Renal pelvis (tissue), 4 donors: ENCODE measurements around the gene EMSY. TPM values are rescaled to one million over a fixed set of nuclear protein-coding genes. Genes with fewer than 3 reads are reported as not detected.
"Not testable (repeated sequence)": the region's sequence is repeated elsewhere in the genome, so short reads cannot be mapped to it uniquely, and the experiment has no call there.

Source experiments
- DNase-seq: peaks from one replicate; pipeline ENCODE4 v3.0.0-alpha.2; 2013
- polyA plus RNA-seq, 3 donors: library from polyadenylated mRNA; unstranded; fragments of 120-200 nt; gene quantifications; one replicate each; pipeline ENCODE4 v1.2.1, GENCODE V29; 2013; ENCODE audit not compliant: insufficient read length in 3 of 3

The EMSY gene
- polyA plus RNA-seq, 3 donors: 29.0 to 37.6 (median 32.9) TPM

DNA sequence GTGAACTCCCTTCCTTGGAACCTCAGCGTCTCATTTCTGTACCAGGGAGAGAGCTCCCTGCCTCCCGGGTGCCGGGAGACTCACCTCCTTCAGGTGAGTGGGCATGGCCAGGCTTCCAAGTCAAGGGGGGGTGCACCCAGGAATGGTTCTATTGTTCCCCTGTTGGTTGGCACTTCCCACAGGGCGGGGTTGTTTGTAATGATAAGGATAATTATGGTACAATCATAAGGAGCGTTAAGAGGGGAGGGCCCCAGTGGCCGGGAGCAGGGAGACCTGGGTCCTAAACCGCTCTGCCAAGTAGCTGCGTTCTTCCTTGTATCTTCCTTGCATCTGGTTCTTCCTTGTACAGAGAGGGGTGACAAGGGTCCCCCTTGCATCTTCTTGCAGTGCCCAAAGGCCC is 146.6 kb downstream of the EMSY start:
- no peak for DNase-seq

DNA sequence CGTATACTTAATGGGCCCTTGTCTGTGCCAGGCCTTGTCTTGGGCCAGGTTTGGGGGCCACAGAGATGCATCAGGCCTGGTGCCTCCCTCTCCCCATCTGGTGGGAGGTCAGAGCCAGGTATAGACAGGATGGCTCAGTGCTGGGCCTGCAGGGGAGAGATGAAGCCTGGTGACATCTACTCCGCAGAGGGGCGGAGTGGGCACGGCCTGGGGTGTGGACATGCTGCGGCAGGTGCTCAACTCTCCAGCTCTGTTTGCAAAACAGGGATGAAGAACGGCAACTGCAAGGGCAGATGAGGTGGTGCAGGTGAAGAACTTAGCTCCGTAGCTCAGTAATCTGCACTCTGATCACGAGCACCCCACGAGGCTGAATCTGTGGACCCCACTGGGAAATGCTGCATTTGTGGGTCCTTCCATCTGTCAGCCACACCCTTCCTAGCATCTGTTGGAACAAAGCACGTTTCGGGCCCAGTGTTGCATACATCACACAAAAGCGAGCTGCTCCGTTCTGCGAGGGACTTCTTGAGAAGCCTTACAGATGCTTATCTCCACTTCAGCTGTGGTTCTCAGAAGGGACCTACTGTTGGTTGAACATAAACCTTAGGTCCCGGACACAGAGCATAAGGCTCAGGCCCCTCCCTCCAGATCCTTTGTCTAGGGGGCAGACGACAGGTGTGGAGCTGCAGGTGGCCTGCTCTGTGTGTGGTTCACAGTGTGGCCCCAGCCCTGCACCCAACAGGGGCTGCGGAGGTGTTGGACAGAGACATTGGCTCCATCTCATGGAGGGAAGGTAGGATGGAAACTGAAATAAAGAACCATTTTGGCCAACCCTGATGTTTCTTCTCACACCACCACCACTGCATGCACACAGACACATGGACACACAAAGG is 147.5 kb downstream of the EMSY start:
- DNase-seq: no peak

DNA sequence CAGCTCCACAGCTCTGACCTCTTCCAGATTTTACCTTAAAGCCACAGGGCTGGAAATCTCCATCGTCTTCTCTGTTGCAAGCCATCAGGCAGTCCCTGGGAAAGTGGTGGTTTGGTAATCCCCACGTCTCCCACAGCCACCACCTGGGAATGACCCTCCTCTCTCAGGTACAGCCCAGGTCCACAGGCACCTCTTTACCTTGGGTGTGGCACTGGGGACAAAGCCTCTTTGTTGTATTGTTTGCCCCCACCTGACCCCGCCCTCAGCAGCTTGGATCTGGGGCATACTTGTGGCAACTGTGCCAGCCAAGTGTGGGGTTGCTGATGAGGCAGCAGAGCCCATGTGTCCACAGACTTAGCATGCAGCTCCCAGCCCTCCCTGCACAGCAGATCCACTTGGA is 148.1 kb downstream of the EMSY start:
- no peak for DNase-seq

DNA sequence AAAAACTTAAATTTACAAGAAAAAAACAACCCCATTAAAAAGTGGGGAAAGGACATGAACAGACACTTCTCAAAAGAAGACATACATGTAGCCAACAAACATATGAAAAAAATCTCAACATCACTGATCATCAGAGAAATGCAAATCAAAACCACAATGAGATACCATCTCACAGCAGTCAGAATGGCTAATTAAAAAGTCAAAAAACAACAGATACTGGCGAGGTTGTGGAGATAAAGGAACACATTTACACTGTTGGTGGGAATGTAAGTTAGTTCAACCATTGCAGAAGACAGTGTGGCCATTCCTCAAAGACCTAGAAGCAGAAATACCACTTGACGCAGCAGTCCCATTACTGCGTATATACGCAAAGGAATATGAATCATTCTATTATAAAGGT is 150.3 kb downstream of the EMSY start:
- not testable (repeated sequence) for DNase-seq

DNA sequence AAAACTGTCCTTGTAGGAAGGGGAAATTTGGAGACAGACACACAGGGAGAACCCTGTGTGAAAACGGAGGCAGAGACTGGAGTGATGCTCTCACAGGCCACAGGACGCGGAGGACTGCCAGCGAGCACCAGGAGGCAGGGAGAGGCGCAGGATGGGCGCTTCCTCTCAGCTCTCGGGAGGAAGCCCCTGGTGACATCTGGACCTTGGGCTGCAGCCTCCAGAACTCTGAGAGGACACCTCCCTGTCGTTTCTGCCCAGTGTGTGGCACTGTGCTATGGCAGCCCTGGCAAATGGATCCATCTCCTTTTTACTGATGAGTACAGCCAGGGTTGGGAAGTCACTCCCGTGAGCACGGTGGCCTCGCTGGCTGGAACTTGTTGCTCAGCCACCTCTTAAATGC is 151.8 kb downstream of the EMSY start:
- DNase-seq: no peak

DNA sequence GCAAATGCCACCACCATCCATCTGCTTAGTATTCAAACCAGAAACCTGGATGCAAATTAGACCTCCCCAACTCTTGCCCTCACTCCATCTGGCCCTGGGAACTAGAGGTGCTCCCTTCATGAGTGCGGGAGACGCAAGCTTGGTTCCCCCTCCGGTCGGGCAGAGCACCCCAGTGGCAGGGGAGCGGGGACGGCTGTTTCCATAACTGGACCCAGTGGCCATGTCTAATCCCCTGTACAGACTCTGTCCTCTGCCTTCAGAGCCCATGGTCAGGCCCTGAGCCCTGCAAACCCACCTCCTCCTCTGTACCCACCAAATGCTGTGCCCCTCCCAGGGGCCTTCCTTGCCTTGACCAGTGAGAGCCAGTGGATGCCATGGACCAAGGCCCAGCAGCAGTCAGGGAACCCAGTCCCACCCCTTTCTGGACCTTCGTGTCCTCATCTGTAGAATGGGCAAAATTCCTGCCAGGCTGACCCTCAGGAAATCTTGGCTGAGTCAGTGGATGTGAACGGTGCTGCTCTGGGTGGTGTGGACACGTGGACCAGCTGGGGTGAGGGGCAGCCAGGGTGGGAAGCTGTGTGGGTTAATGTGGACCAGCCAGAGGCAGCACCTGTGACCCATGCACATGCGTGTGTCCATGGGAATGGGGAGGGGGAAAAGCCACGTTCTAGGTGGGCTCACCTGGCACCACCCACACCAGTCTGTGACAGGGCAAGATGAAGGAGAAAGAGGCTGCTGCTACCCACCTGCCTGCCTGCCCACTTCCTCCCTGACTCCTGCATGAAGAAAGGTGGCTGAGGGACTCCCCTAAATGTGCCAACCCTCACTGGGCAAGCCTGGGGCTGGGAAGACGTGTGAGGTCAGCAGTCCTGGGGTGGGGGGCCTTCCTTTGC is 153.0 kb downstream of the EMSY start:
- no peak for DNase-seq

DNA sequence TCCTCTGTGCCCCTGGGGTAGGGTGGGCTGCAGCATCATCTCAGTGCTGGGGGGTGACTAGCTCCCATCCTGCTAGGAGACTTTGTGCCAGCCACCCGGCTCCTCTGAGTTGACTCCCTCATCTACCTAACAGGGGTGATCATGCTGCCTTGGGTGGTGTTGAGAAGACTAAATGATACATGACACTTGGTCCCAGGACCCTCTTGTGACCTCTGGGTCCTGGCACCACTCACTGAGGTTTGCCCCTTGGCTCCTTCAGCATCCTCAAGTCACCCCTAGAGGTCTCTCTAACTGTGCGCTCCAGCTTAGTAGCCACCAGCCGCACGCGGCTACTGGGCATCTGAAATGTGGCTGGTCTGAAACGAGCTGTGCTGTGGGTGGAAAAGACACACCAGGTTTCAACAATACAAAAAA is 153.6 kb downstream of the EMSY start:
- no peak for DNase-seq

DNA sequence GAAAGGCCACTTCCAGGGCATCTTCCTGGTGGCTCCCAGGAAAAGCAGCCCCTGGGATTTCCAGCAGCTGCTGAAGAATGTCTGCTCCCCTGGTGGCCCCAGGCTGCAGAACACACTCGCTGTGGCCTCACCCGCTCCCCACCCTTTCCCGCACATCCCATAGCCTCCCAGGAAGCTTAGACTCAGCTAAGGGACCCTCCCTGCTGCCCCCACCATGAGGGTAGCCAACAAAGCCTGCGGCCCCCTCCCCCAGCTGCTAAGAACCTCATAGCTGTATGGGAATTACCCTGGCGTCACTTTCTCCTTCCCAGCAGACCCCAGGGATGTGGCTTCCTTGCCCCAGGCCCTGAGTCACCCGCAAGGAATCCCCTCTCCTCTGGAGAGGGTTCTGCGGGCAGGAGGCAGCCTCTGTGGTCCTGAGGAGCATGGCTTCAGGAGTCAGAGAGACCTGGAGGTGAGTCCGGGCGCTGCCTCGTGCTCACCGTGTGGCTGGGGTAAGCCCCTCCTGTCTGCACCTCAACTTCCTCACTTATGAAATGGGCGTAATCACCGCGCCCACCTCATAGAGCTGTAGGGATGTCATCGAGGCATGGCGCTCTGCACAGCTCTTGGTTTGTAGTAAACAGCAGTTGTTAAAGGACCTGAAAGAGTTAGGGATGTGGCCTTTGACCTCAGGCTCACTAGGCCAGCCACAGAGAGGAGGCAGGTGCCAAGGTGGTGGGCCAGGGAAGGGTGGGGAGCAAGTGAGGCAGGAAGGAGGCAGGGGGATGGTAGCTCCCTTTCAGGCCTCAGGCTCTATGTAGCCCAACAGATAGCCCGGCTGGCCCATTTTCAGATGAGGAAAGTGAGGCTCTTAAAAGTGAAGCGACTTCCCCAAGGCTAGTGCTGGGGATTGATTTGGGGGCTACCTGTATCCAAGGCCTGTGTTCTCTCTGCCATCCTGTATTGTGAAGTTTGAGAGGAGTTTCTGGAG is 154.5 kb downstream of the EMSY start:
- DNase-seq: no peak

DNA sequence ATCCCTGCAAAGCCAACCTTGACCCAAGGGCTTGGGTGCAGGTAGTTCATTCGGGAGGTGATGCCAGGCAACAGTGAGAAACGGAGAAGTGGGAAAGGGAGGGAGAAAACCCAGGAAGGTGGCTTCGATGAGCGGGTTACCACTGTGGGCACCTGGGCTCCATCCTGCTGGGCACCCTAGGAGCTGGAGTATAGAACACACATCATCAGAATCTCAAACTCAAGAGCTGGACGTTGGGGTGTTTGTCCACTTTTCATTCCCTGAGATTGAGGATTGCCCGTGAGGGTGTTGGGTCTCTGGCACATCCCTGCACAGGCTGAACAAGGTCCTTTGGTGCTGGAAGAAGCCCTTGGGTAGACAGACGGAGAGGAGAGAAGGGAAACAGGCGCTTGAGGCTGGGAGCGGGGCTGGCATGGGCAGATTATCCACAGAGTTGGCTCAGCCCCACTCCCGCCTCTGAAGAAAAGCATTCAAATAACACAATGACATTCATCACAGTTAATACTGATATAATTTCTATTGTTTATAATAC is 155.4 kb downstream of the EMSY start:
- no peak for DNase-seq

DNA sequence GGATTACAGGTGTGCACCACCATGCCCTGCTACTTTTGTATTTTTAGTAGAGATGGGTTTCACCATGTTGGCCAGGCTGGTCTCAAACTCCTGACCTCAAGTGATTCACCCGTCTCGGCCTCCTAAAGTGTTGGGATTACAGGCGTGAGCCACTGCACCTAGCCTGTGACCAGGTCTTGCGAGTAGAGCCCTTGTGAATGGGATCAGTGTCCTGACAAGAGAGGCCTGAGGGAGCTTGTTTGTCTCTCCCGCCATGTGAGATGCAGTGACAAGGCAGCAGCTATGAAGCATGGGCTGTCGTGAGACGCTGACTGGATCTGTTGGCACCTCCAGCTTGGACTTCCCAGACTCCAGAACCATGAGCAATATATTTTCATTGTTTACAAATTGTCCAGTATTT is 156.5 kb downstream of the EMSY start:
- DNase-seq: no peak

DNA sequence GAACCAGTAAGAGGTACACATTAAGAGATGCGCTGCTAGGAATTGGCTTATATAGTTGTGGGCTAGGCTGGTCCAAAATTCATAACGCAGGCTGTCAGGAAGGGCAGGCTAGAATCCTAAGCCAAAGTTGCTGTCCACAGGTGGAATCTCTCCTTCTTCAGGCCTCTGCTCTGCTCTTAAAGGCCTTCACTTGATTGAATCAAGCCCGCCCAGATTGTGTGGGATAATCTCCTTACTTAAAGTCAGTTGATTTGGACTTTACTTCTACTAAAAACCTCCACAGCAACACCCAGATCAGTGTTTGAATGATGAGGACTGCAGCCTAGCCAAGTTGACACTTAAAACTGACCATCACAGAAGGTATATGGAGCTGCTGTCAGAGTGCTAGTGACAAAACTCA is 156.9 kb downstream of the EMSY start:
- no peak for DNase-seq

DNA sequence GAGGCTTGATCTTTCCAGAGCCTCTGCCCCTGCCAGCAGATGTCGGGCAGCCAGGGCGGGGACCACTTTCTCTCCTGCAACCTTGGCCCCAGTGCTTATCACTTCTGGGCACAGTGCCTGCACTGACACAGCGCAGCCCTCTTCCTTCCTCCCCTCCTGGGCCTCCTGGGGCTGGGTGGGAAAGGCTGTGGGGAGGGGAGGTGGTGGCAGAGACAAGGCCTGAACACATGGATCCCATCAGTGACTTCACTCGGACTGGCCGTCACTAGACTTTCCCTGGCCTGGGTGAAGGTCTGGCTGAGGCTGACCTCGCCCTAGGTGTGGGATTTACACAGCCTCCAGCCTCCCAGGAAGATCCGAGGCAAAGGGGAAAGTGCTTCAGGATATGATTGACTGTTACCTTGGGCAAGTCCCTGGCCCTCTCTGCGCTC is 157.6 kb downstream of the EMSY start:
- no peak for DNase-seq

Other genes with a start within 250 kb of the EMSY start
- gene WNT11, start 238.5 kb upstream of the EMSY start, polyA plus RNA-seq: 10 to 100 TPM; 18.2 to 21.0 (median 20.1) TPM
- gene THAP12, start 63.9 kb upstream of the EMSY start, polyA plus RNA-seq: 10 to 100 TPM; 71.8 to 76.6 (median 72.7) TPM
- 10 to 100 TPM in 2 of 3 donors, 1 to 10 TPM in 1; 8.6 to 21.2 (median 17.9) TPM for gene GVQW3, start 63.7 kb upstream of the EMSY start, polyA plus RNA-seq
- 10 to 100 TPM; 54.1 to 68.0 (median 61.4) TPM for gene LRRC32, start 225.7 kb downstream of the EMSY start, polyA plus RNA-seq